ENCODE data around the gene PELI1.

Gene PELI1

DNA sequence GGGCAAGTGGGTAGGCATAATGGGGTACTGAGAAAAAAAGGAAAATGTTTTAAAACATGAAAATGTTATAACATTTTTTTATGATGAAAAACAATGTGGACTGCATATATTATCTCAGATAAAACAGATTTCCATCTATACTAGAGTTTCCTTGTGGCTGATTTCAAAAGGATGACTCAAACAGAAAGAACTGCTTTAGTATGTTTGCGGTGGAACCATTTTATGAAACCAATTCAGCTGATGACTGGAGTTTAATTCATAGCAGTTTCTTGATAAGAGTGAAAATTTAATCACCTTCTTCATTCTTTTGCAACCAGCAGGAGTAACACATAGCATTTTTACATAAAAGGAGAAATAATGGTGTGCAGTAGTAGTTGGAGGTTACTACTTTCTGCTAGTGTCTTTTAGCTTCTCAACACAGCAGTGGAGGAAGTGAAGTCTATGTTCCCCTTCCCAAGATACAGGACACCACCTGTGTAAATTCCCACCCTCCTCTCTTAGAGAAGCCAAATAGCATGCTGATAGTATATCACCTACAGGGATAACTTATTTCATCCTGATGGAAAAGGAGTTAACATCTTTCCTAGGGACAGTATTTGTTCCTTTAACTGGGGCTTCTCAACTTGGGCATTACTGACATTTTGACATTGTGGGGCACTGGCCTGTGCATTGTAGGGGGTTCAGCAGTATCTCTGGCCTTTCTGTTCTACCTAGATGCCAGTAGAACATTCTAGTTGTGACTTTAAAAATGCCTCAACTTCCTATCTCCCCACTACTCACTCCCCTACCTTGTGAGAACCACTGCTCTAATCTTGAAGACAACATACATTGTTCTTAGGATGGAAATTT, 29.9 kb downstream of the PELI1 start:
- H3F3A ChIP-seq (ENCODE audit: low read depth): no peaks in the 10 kb centered on the region
- H3K9me3 ChIP-seq (ENCODE audit: insufficient read depth, low read depth, low read length): no peaks in the 10 kb centered on the region
- no peaks in the 10 kb centered on the region for H4K20me1 ChIP-seq (ENCODE audit: insufficient read depth, low read length, poor library complexity, severe bottlenecking)
- peak overlapping the region; percentile 51 for H3K4me2 ChIP-seq (ENCODE audit: low read depth, low read length, poor library complexity, severe bottlenecking)
- no peak overlapping the region for H3K9ac ChIP-seq (ENCODE audit: low read depth, low read length, poor library complexity, severe bottlenecking)
- no peaks in the 10 kb centered on the region for H3K36me3 ChIP-seq (ENCODE audit: insufficient read depth, low read length)
- H3K4me3 ChIP-seq (ENCODE audit: low read length, poor library complexity, severe bottlenecking): peak overlapping the region; percentile 27
- H2AFZ ChIP-seq (ENCODE audit: low read length): no peak overlapping the region
- no peaks in the 10 kb centered on the region for H3K27me3 ChIP-seq (ENCODE audit: insufficient read depth, low read length, poor library complexity, severe bottlenecking)
- peaks cover 21% of the 10 kb centered on the region for H3K4me1 ChIP-seq (ENCODE audit: insufficient read depth, low read length, poor library complexity, severe bottlenecking)
- H3K9me2 ChIP-seq (replicated peaks; ENCODE audit: low read depth, low read length): no peaks in the 10 kb centered on the region
- peaks cover 4% of the 10 kb centered on the region for H3K79me2 ChIP-seq (ENCODE audit: insufficient read depth, low read length)
- TF ChIP-seq, protein P1, sequence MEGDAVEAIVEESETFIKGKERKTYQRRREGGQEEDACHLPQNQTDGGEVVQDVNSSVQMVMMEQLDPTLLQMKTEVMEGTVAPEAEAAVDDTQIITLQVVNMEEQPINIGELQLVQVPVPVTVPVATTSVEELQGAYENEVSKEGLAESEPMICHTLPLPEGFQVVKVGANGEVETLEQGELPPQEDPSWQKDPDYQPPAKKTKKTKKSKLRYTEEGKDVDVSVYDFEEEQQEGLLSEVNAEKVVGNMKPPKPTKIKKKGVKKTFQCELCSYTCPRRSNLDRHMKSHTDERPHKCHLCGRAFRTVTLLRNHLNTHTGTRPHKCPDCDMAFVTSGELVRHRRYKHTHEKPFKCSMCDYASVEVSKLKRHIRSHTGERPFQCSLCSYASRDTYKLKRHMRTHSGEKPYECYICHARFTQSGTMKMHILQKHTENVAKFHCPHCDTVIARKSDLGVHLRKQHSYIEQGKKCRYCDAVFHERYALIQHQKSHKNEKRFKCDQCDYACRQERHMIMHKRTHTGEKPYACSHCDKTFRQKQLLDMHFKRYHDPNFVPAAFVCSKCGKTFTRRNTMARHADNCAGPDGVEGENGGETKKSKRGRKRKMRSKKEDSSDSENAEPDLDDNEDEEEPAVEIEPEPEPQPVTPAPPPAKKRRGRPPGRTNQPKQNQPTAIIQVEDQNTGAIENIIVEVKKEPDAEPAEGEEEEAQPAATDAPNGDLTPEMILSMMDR (conservative IDR thresholded peaks at IDR 0.05; ENCODE audit: low read length): no peak
- TF ChIP-seq EZH2phosphoT487 (IDR thresholded peaks at IDR 0.05; ENCODE audit: borderline replicate concordance): no peak

DNA sequence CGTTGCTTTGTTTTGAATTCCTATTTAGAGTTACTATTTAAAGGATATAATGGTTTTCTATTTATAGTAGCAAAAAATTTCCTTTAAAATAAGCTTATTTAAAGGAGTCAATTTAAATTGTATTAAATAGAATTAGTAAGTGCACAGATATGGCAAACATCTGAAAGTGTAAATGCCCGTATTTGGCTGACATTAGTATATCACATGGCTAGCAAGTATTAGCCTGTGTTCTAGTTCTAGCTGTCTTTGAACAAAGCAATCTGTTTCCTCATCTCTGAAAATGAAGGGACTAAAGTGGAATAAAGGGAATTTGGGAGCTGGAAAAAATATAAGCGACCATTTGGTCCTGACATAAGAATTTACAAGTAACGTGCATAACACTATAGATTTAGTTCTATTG, 32.2 kb downstream of the PELI1 start:
- H3K9ac ChIP-seq (ENCODE audit: low read depth, low read length, poor library complexity, severe bottlenecking): no peak overlapping the region
- H3K4me1 ChIP-seq (ENCODE audit: insufficient read depth, low read length, poor library complexity, severe bottlenecking): peaks cover 21% of the 10 kb centered on the region
- no peaks in the 10 kb centered on the region for H3F3A ChIP-seq (ENCODE audit: low read depth)
- TF ChIP-seq EZH2phosphoT487 (IDR thresholded peaks at IDR 0.05; ENCODE audit: borderline replicate concordance): no peak
- TF ChIP-seq, protein P1 (conservative IDR thresholded peaks at IDR 0.05; ENCODE audit: low read length): no peak
- no peaks in the 10 kb centered on the region for H3K27me3 ChIP-seq (ENCODE audit: insufficient read depth, low read length, poor library complexity, severe bottlenecking)
- H3K36me3 ChIP-seq (ENCODE audit: insufficient read depth, low read length): peaks cover 1% of the 10 kb centered on the region; the same call in 1 of the 2 replicates
- no peaks in the 10 kb centered on the region for H3K9me3 ChIP-seq (ENCODE audit: insufficient read depth, low read depth, low read length)
- H2AFZ ChIP-seq (ENCODE audit: low read length): no peak overlapping the region
- no peaks in the 10 kb centered on the region for H3K9me2 ChIP-seq (replicated peaks; ENCODE audit: low read depth, low read length)
- peaks cover 11% of the 10 kb centered on the region; the same call in 1 of the 2 replicates for H3K79me2 ChIP-seq (ENCODE audit: insufficient read depth, low read length)
- H3K4me2 ChIP-seq (ENCODE audit: low read depth, low read length, poor library complexity, severe bottlenecking): no peak overlapping the region
- no peak overlapping the region for H3K4me3 ChIP-seq (ENCODE audit: low read length, poor library complexity, severe bottlenecking)
- H4K20me1 ChIP-seq (ENCODE audit: insufficient read depth, low read length, poor library complexity, severe bottlenecking): no peaks in the 10 kb centered on the region

DNA sequence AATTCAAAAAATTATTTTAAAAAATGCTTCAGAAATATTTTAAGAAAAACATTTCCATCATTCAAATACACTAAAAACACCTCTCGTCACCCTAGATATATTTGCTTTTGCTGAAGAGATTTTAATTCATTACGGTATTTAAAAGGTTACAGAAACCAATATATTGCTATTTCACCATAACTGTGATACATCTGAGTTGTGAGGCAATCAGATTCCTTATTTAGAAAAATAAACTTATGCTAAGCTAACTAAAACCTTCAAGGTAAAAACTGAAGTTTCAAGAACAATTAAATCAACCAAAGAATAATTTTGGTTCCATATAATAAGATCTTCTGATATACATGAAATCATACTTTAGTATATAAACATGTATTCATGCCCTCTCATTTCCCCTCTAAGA, 32.8 kb downstream of the PELI1 start:
- Histone ChIP-seq H3K36me3 (ENCODE audit: insufficient read depth, low read length) (peaks cover 7% of the 10 kb centered on the region; the same call in 1 of the 2 replicates), H3K9ac (ENCODE audit: low read depth, low read length, poor library complexity, severe bottlenecking) (no peak overlapping the region), H3K27me3 (ENCODE audit: insufficient read depth, low read length, poor library complexity, severe bottlenecking) (no peaks in the 10 kb centered on the region), H2AFZ (ENCODE audit: low read length) (no peak overlapping the region), H3K4me2 (ENCODE audit: low read depth, low read length, poor library complexity, severe bottlenecking) (no peak overlapping the region), H3K9me3 (ENCODE audit: insufficient read depth, low read depth, low read length) (no peaks in the 10 kb centered on the region), H3K9me2 (replicated peaks; ENCODE audit: low read depth, low read length) (no peaks in the 10 kb centered on the region), H3K79me2 (ENCODE audit: insufficient read depth, low read length) (peaks cover 11% of the 10 kb centered on the region; the same call in 1 of the 2 replicates), H3K4me3 (ENCODE audit: low read length, poor library complexity, severe bottlenecking) (no peak overlapping the region), H4K20me1 (ENCODE audit: insufficient read depth, low read length, poor library complexity, severe bottlenecking) (no peaks in the 10 kb centered on the region), H3K4me1 (ENCODE audit: insufficient read depth, low read length, poor library complexity, severe bottlenecking) (peaks cover 21% of the 10 kb centered on the region), H3F3A (ENCODE audit: low read depth) (no peaks in the 10 kb centered on the region)
- TF ChIP-seq, protein P1 (conservative IDR thresholded peaks at IDR 0.05; ENCODE audit: low read length): no peak
- TF ChIP-seq EZH2phosphoT487 (IDR thresholded peaks at IDR 0.05; ENCODE audit: borderline replicate concordance): no peak
